Gastrocnemius medialis (tissue), 4 donors: ENCODE data around the gene RMND5B. TPM values are rescaled to one million over a fixed set of nuclear protein-coding genes. Genes with fewer than 3 reads are reported as not detected.

ENCODE experiments used
- ATAC-seq, 2 donors: fragments of 150-250 bp; one replicate each; pipeline ENCODE4 v1.9.1; 2016
- DNase-seq, 2 donors: peaks; one replicate each; pipeline ENCODE4 v3.0.0-alpha.2; 2019
- H3K27ac ChIP-seq, 4 donors: fragments of 200-600 bp; sonication (generic); 1 replicate in 1 of 4; 2 replicates in 3 of 4; pipeline ENCODE4 v1.5.1; 2016 to 2018; ENCODE audit warnings: mild to moderate bottlenecking in 2 of 4, moderate library complexity in 1 of 4
- H3K27me3 ChIP-seq, 3 donors: fragments of 200-600 bp; sonication (generic) in 2 of 3; 1 replicate in 1 of 3; 2 replicates in 2 of 3; pipeline versions ENCODE4 v1.5.1 to v1.6.0; 2016 to 2019; ENCODE audit warnings: mild to moderate bottlenecking in 1 of 3, moderate library complexity in 1 of 3
- H3K36me3 ChIP-seq, 2 donors: fragments of 200-600 bp; sonication (generic) in 1 of 2; one replicate each; pipeline ENCODE4 v1.5.1; 2017 to 2018
- H3K4me1 ChIP-seq, 2 donors: fragments of 200-600 bp; sonication (generic) in 1 of 2; one replicate each; pipeline ENCODE4 v1.5.1; 2016 to 2017; ENCODE audit warnings: mild to moderate bottlenecking in 2 of 2
- H3K4me3 ChIP-seq, 4 donors: fragments of 200-600 bp; sonication (generic) in 3 of 4; 1 replicate in 1 of 4; 2 replicates in 3 of 4; pipeline ENCODE4 v1.5.1; 2016 to 2019; ENCODE audit warnings: mild to moderate bottlenecking in 2 of 4
- H3K9me3 ChIP-seq, 3 donors: fragments of 200-600 bp; sonication (generic) in 2 of 3; 1 replicate in 1 of 3; 2 replicates in 2 of 3; pipeline ENCODE4 v1.5.1; 2016 to 2019
- POLR2A ChIP-seq, 2 donors: fragments of 450-650 bp; IDR thresholded peaks; one replicate each; pipeline ENCODE4 v1.6.1; 2017; ENCODE audit warnings: antibody characterized with exemption in 2 of 2, mild to moderate bottlenecking in 2 of 2, moderate library complexity in 2 of 2
- in situ Hi-C, 4 donors: fragments of 200-750 bp; cut with MboI; loops; one replicate each; pipeline versions ENCODE4 v1.15.0 to v1.8.0; 2017; ENCODE audit warnings: low sequenced_read_pairs in 4 of 4
- intact Hi-C: fragments of 100-400 bp; cut with DNase I; formaldehyde crosslinking; loops from one replicate; pipeline ENCODE4 v1.15.1; 2023; ENCODE audit warnings: low total_unique reads
- total RNA-seq, 4 donors: library from RNA; depleted of rRNA; stranded (reverse); fragments of >200 nt; gene quantifications; one replicate each; pipeline versions ENCODE4 v1.1.0 to v1.2.3, GENCODE V29; 2016
- TF ChIP-seq, protein P1 (sequence below), 5 experiments: fragments of 450-650 bp in 3 of 5; fragments of 200-600 bp in 2 of 5; sonication (generic) in 2 of 5; IDR thresholded peaks in 4 of 5; conservative IDR thresholded peaks in 1 of 5; 1 replicate in 4 of 5; 2 replicates in 1 of 5; pipeline ENCODE4 v1.5.1; 2016 to 2019; ENCODE audit warnings: antibody characterized with exemption in 5 of 5, mild to moderate bottlenecking in 3 of 5, moderate library complexity in 3 of 5

Gene RMND5B
- total RNA-seq, 4 donors from 2014 or later: 24.0 to 55.9 (median 44.2) TPM

DNA sequence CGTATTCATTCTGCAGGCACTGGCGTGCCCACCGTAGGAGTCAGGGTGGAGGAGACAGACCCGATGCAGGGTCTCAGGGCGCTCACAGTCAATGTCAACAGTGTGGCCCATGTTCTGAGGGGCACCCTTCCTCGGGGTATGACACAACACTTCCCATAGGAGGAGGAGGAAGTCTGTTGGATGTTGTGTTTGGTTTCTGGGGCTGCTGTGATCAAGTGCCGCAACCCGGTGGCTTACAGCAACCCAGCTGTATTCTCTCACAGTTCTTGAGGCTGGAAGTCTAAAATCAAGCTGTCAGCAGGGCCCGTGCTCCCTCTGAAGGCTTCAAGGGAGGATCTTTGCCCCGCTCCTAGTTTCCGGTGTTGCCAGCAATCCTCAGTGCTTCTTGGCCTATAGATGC lies 67.9 kb downstream of the RMND5B start:
- DNase-seq (no peak), ATAC-seq (no peak)
- H3K36me3 ChIP-seq: no peaks in the 10 kb centered on the region
- intact Hi-C loops: no loop called here
- H3K9me3 ChIP-seq: no peaks in the 10 kb centered on the region
- no peak overlapping the region for H3K4me3 ChIP-seq
- H3K4me1 ChIP-seq: no peaks in the 10 kb centered on the region
- in situ Hi-C loops: no loop called here
- no peaks in the 10 kb centered on the region for H3K27me3 ChIP-seq
- TF ChIP-seq POLR2A (IDR thresholded peaks at IDR 0.05): no peak
- TF ChIP-seq, protein P1, sequence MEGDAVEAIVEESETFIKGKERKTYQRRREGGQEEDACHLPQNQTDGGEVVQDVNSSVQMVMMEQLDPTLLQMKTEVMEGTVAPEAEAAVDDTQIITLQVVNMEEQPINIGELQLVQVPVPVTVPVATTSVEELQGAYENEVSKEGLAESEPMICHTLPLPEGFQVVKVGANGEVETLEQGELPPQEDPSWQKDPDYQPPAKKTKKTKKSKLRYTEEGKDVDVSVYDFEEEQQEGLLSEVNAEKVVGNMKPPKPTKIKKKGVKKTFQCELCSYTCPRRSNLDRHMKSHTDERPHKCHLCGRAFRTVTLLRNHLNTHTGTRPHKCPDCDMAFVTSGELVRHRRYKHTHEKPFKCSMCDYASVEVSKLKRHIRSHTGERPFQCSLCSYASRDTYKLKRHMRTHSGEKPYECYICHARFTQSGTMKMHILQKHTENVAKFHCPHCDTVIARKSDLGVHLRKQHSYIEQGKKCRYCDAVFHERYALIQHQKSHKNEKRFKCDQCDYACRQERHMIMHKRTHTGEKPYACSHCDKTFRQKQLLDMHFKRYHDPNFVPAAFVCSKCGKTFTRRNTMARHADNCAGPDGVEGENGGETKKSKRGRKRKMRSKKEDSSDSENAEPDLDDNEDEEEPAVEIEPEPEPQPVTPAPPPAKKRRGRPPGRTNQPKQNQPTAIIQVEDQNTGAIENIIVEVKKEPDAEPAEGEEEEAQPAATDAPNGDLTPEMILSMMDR (IDR thresholded peaks at IDR 0.05 in 4 of 5, conservative IDR thresholded peaks at IDR 0.05 in 1 of 5): no peak
- H3K27ac ChIP-seq: no peak overlapping the region

GRCh38 chr5:178199581-178200434 lies 69.0 kb downstream of the RMND5B start:
- no peaks in the 10 kb centered on the region for H3K36me3 ChIP-seq
- DNase-seq (no peak), ATAC-seq (no peak)
- no peak overlapping the region for H3K4me3 ChIP-seq
- no peak overlapping the region for H3K27ac ChIP-seq
- no peaks in the 10 kb centered on the region for H3K9me3 ChIP-seq
- intact Hi-C loops: no loop called here
- in situ Hi-C loops: no loop called here
- TF ChIP-seq POLR2A (IDR thresholded peaks at IDR 0.05): no peak
- TF ChIP-seq, protein P1 (IDR thresholded peaks at IDR 0.05 in 4 of 5, conservative IDR thresholded peaks at IDR 0.05 in 1 of 5): no peak
- no peaks in the 10 kb centered on the region for H3K4me1 ChIP-seq
- no peaks in the 10 kb centered on the region for H3K27me3 ChIP-seq

Other genes starting within 250 kb of the RMND5B start
- not detected for gene PROP1, start 134.8 kb upstream of the RMND5B start, total RNA-seq
- 1 to 10 TPM; 1.6 to 3.2 (median 2.1) TPM for gene N4BP3, start 17.5 kb upstream of the RMND5B start, total RNA-seq
- gene NHP2, start 22.9 kb downstream of the RMND5B start, total RNA-seq: 100 to 1,000 TPM; 157 to 261 (median 241) TPM
- not detected for gene GMCL2, start 56.4 kb downstream of the RMND5B start, total RNA-seq
- 100 to 1,000 TPM in 2 of 4 donors, 10 to 100 TPM in 2; 84.2 to 117 (median 106) TPM for gene HNRNPAB, start 73.5 kb downstream of the RMND5B start, total RNA-seq
- gene PHYKPL, start 101.8 kb downstream of the RMND5B start, total RNA-seq: 10 to 100 TPM; 25.0 to 54.6 (median 33.7) TPM